ENCODE results near the gene UNC80.

The UNC80 gene

GRCh38 chr2:210009126-210009525 is 237.5 kb downstream of the UNC80 start:
- H3K9ac ChIP-seq (ENCODE audit: low read length) = no peak overlapping the region
- no peaks in the 10 kb centered on the region for H3K27me3 ChIP-seq (replicated peaks; ENCODE audit: insufficient read depth, low read length)
- no peaks in the 10 kb centered on the region for H3F3A ChIP-seq (ENCODE audit: insufficient read depth, low read length)
- peaks cover 19% of the 10 kb centered on the region; the same call in 1 of the 2 replicates for H4K20me1 ChIP-seq (ENCODE audit: insufficient read depth, low read length)
- TF ChIP-seq, protein P1, sequence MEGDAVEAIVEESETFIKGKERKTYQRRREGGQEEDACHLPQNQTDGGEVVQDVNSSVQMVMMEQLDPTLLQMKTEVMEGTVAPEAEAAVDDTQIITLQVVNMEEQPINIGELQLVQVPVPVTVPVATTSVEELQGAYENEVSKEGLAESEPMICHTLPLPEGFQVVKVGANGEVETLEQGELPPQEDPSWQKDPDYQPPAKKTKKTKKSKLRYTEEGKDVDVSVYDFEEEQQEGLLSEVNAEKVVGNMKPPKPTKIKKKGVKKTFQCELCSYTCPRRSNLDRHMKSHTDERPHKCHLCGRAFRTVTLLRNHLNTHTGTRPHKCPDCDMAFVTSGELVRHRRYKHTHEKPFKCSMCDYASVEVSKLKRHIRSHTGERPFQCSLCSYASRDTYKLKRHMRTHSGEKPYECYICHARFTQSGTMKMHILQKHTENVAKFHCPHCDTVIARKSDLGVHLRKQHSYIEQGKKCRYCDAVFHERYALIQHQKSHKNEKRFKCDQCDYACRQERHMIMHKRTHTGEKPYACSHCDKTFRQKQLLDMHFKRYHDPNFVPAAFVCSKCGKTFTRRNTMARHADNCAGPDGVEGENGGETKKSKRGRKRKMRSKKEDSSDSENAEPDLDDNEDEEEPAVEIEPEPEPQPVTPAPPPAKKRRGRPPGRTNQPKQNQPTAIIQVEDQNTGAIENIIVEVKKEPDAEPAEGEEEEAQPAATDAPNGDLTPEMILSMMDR (IDR thresholded peaks at IDR 0.05; ENCODE audit: low read length) = no peak
- H3K4me1 ChIP-seq (ENCODE audit: low read length) = peaks cover 7% of the 10 kb centered on the region; the same call in 1 of the 2 replicates
- DNase-seq = no peak
- H3K79me2 ChIP-seq (ENCODE audit: low read length) = peaks cover 98% of the 10 kb centered on the region
- no peaks in the 10 kb centered on the region for H3K9me2 ChIP-seq (replicated peaks; ENCODE audit: insufficient read depth, low read length)
- no peak overlapping the region for H3K4me2 ChIP-seq (ENCODE audit: low read depth, low read length)
- H3K27ac ChIP-seq (ENCODE audit: low read length) = no peak overlapping the region
- H3K36me3 ChIP-seq (replicated peaks; ENCODE audit: insufficient read depth, low read length) = no peaks in the 10 kb centered on the region; the same call in 1 of the 2 replicates
- no peak overlapping the region for H3K4me3 ChIP-seq (ENCODE audit: low read length)
- no peaks in the 10 kb centered on the region for H3K9me3 ChIP-seq (replicated peaks; ENCODE audit: insufficient read depth, low read length)
- no peak overlapping the region for H2AFZ ChIP-seq (ENCODE audit: low read length)

GRCh38 chr2:210009896-210010295 is 238.3 kb downstream of the UNC80 start:
- Histone ChIP-seq H3K36me3 (replicated peaks; ENCODE audit: insufficient read depth, low read length) (no peaks in the 10 kb centered on the region; the same call in 1 of the 2 replicates), H3K9me2 (replicated peaks; ENCODE audit: insufficient read depth, low read length) (no peaks in the 10 kb centered on the region), H3K4me3 (ENCODE audit: low read length) (no peak overlapping the region), H2AFZ (ENCODE audit: low read length) (no peak overlapping the region), H3K79me2 (ENCODE audit: low read length) (peaks cover 97% of the 10 kb centered on the region), H3F3A (ENCODE audit: insufficient read depth, low read length) (no peaks in the 10 kb centered on the region), H3K4me2 (ENCODE audit: low read depth, low read length) (no peak overlapping the region), H3K4me1 (ENCODE audit: low read length) (no peaks in the 10 kb centered on the region), H4K20me1 (ENCODE audit: insufficient read depth, low read length) (peaks cover 18% of the 10 kb centered on the region; the same call in 1 of the 2 replicates), H3K9ac (ENCODE audit: low read length) (no peak overlapping the region), H3K9me3 (replicated peaks; ENCODE audit: insufficient read depth, low read length) (no peaks in the 10 kb centered on the region), H3K27ac (ENCODE audit: low read length) (no peak overlapping the region), H3K27me3 (replicated peaks; ENCODE audit: insufficient read depth, low read length) (no peaks in the 10 kb centered on the region)
- no peak for TF ChIP-seq EZH2 (optimal IDR thresholded peaks at IDR 0.05; ENCODE audit: low read depth, low read length)
- no peak for TF ChIP-seq EZH2phosphoT487 (IDR thresholded peaks at IDR 0.05; ENCODE audit: low read length)
- TF ChIP-seq, protein P1 (IDR thresholded peaks at IDR 0.05; ENCODE audit: low read length) = no peak
- DNase-seq = no peak

DNA sequence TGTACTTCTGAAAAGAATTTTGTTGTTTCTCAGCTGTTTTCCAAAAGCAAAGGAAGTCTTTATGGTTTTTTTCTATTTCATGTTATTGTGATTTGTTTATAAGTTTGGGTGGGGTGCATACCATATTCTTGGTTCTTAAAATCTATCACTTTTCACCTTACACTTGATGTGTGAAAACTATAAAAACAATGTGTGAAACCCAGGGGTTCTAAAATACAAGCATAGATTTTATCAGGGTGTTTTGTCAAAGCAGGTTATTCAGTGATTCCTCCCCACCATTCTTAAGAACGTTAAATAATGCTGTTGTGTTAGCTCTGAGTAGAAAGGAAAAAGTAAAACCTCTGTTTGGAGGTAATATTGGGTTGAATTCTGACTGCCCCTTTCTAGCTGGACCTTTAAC is 248.5 kb downstream of the UNC80 start:
- H3K79me2 ChIP-seq (ENCODE audit: low read length) = peaks cover 10% of the 10 kb centered on the region
- H3K9ac ChIP-seq (ENCODE audit: low read length) = no peak overlapping the region
- H3K9me2 ChIP-seq (replicated peaks; ENCODE audit: insufficient read depth, low read length) = no peaks in the 10 kb centered on the region
- H3K27me3 ChIP-seq (replicated peaks; ENCODE audit: insufficient read depth, low read length) = no peaks in the 10 kb centered on the region
- TF ChIP-seq EZH2 (optimal IDR thresholded peaks at IDR 0.05; ENCODE audit: low read depth, low read length) (no peak), EZH2phosphoT487 (IDR thresholded peaks at IDR 0.05; ENCODE audit: low read length) (no peak)
- TF ChIP-seq, protein P1 (IDR thresholded peaks at IDR 0.05; ENCODE audit: low read length) = no peak
- no peaks in the 10 kb centered on the region for H4K20me1 ChIP-seq (ENCODE audit: insufficient read depth, low read length)
- no peaks in the 10 kb centered on the region for H3K9me3 ChIP-seq (replicated peaks; ENCODE audit: insufficient read depth, low read length)
- no peak overlapping the region for H3K4me2 ChIP-seq (ENCODE audit: low read depth, low read length)
- H2AFZ ChIP-seq (ENCODE audit: low read length) = no peak overlapping the region
- H3K4me3 ChIP-seq (ENCODE audit: low read length) = no peak overlapping the region
- peaks cover 33% of the 10 kb centered on the region for H3K36me3 ChIP-seq (replicated peaks; ENCODE audit: insufficient read depth, low read length)
- H3F3A ChIP-seq (ENCODE audit: insufficient read depth, low read length) = no peaks in the 10 kb centered on the region
- no peak for DNase-seq
- H3K4me1 ChIP-seq (ENCODE audit: low read length) = no peaks in the 10 kb centered on the region
- no peak overlapping the region for H3K27ac ChIP-seq (ENCODE audit: low read length)

All from MM.1S (cell line).